ENCODE results near the gene TMEM52B.
"Not testable (repeated sequence)": the region's sequence is repeated elsewhere in the genome, so short reads cannot be mapped to it uniquely, and the experiment has no call there.

The TMEM52B gene

GRCh38 chr12:10184261-10184843, 5.5 kb downstream of the TMEM52B start:
- TF ChIP-seq CTCF (IDR thresholded peaks at IDR 0.05) (no peak), ZFX (IDR thresholded peaks at IDR 0.05; ENCODE audit: borderline replicate concordance) (no peak)
- H3K27ac ChIP-seq: no peak overlapping the region

DNA sequence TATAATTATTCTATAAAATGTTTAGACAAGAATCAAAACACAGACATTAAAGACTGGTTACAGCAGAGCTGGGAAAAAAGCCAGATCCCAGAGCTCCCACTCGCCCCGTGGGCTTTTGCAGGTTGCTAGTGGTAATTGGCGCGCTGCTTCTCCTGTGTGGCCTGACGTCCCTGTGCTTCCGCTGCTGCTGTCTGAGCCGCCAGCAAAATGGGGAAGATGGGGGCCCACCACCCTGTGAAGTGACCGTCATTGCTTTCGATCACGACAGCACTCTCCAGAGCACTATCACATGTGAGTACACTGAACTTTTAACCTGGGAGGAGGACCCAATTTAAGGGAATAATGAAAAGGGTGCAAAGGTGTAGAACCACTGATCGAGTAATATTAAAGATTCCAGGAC, 7.5 kb downstream of the TMEM52B start:
- no peak overlapping the region for H3K27ac ChIP-seq
- TF ChIP-seq CTCF (IDR thresholded peaks at IDR 0.05): no peak
- TF ChIP-seq ZFX (IDR thresholded peaks at IDR 0.05; ENCODE audit: borderline replicate concordance): no peak

DNA sequence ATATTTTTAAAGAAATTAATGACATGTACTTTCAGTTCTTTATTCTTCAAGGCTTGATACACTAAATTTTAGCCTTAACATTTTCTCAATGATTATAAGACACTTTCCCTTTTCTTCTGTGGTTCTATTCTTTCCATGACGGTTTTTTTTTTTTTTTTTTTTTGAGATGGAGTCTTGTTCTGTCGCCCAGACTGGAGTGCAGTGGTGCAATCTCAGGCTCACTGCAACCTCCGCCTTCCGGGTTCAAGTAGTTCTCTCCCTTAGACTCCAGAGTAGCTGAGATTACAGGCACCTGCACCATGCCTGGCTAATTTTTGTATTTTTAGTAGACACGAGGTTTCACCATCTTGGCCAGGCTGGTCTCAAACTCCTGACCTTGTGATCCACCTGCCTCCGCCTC, 8.1 kb downstream of the TMEM52B start:
- not testable (repeated sequence) for H3K27ac ChIP-seq

DNA sequence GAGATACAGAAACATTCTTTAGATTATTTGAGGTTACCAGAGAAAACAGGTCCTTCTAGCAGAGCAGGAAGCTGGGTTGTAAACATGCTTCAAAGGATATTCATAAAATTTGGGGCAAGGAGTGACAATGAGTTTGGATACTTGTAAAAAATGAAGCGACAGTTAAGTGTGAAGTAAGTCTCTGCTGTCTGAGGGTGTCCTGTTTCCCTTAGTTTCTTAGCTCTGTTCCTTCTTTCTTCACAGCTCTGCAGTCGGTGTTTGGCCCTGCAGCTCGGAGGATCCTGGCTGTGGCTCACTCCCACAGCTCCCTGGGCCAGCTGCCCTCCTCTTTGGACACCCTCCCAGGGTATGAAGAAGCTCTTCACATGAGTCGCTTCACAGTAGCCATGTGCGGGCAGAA, 10.8 kb downstream of the TMEM52B start:
- no peak for TF ChIP-seq ZFX (IDR thresholded peaks at IDR 0.05; ENCODE audit: borderline replicate concordance)
- TF ChIP-seq CTCF (IDR thresholded peaks at IDR 0.05): no peak
- H3K27ac ChIP-seq: no peak overlapping the region

GRCh38 chr12:10190558-10191388, 11.9 kb downstream of the TMEM52B start:
- no peak overlapping the region for H3K27ac ChIP-seq
- TF ChIP-seq CTCF (IDR thresholded peaks at IDR 0.05) (peak; percentile 96), ZFX (IDR thresholded peaks at IDR 0.05; ENCODE audit: borderline replicate concordance) (no peak)

DNA sequence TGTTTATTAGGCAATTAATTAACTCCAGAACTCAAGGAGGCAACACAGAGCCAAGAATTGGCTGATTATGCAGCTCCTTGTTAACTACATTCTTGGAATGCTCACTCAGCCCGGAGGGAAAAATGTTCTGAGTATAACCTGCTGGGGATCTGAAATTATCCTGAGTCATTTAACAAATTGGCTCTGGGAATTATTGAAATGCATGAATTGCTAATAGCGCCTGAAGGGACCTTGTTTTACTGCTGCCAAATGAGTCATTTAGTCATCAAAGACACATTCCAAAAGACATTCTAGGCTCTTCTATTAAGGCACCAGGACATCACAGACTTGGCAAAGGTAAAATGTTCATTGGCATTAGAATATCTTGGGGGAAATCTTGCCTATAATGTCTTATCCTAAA, 13.0 kb downstream of the TMEM52B start:
- H3K27ac ChIP-seq: no peak overlapping the region
- no peak for TF ChIP-seq ZFX (IDR thresholded peaks at IDR 0.05; ENCODE audit: borderline replicate concordance)
- no peak for TF ChIP-seq CTCF (IDR thresholded peaks at IDR 0.05)

DNA sequence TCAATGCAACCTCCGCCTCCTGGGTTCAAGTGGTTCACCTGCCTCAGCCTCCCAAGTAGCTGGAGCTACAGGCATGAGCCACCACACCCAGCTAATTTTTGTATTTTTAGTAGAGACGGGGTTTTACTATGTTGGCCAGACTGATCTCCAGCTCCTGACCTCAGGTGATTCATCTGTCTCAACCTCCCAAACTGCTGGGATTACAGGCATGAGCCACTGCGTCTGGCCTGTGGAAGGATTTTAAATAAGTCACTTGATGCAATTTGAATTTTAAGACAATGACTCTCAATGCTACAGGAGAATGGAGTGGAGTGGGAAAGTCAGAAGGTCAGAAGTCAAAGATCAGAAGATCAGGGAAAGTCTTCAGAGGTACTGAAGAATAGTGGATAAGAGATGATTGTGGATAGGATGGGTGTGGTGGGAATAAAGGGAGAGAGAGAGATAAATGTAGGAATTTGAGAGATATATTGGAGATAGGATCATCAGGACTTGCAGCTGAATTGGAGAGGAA, 15.4 kb downstream of the TMEM52B start:
- H3K27ac ChIP-seq: no peak overlapping the region
- TF ChIP-seq CTCF (IDR thresholded peaks at IDR 0.05) (no peak), ZFX (IDR thresholded peaks at IDR 0.05; ENCODE audit: borderline replicate concordance) (no peak)
